GM18499 (cell line): ENCODE measurements around the gene SLC22A23.

Source experiments
- ATAC-seq: cut with Tn5 transposase; IDR thresholded peaks from one replicate; pipeline ENCODE4 v1.9.1; 2021; ENCODE audit warnings: moderate number of reproducible peaks; ENCODE audit not compliant: insufficient read depth, unreplicated experiment

The SLC22A23 gene

DNA sequence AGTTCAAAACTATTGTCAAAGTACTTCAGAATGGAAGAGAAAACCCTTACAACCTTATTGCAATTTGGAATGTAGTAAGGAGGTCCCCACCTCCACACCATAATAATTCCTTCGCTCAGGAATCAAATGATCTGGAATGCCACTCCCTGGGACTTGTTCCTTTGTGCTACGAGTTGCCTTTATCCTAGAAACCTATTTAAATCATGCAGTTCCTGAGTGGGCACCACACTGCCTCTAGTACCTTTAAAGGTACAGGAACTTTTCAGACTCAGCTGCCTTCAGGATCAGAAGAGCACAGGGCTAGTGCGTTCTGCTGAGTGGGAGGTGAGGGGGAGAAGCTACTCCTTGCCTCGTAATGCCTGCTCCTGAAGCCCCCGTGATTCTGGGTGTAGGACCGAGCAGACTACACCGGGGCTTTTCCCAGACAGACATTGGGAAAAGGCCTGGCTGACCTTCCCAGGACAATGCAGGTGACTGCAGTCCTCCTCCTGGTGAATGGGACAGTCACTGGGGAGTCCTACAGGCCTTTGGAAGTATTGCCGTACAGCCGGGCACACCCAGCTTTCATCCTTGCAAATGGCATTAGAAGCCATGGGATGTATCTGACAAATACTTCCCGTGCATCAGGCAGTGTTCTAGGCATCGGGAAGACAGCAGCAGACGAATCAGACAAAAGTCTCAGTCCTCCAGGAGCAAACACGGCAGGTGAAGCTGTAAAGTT lies 217.6 kb downstream of the SLC22A23 start:
- ATAC-seq = no peak

- ATAC-seq = no peak
Observed at GRCh38 chr6:3237761-3238662, 218.8 kb downstream of the SLC22A23 start.

DNA sequence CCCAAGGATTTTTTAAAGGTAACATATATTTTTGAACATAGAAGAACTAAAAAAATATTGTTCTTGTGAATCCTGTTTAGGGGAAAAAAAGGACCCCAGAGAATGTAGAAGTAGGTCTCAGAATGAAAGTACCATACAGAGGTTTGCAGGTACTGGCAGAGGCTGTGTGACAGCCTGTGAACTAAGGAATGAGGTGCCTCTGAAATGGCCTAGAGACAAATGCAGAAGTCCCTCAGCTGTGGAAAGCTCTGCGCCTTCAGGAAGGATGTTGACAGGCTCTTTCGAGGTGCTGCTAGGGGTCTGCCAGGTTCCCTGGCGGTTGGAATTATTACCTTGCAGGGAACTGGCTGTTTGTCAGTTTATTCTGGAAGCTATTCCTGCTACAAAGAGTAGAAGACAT lies 220.8 kb downstream of the SLC22A23 start:
- no peak for ATAC-seq

GRCh38 chr6:3235486-3235885 lies 221.4 kb downstream of the SLC22A23 start:
- no peak for ATAC-seq

- ATAC-seq = no peak
Observed at GRCh38 chr6:3233904-3234303, 222.9 kb downstream of the SLC22A23 start.

GRCh38 chr6:3233321-3233720 lies 223.5 kb downstream of the SLC22A23 start:
- ATAC-seq = no peak

GRCh38 chr6:3232017-3232945 lies 224.6 kb downstream of the SLC22A23 start:
- ATAC-seq = no peak

DNA sequence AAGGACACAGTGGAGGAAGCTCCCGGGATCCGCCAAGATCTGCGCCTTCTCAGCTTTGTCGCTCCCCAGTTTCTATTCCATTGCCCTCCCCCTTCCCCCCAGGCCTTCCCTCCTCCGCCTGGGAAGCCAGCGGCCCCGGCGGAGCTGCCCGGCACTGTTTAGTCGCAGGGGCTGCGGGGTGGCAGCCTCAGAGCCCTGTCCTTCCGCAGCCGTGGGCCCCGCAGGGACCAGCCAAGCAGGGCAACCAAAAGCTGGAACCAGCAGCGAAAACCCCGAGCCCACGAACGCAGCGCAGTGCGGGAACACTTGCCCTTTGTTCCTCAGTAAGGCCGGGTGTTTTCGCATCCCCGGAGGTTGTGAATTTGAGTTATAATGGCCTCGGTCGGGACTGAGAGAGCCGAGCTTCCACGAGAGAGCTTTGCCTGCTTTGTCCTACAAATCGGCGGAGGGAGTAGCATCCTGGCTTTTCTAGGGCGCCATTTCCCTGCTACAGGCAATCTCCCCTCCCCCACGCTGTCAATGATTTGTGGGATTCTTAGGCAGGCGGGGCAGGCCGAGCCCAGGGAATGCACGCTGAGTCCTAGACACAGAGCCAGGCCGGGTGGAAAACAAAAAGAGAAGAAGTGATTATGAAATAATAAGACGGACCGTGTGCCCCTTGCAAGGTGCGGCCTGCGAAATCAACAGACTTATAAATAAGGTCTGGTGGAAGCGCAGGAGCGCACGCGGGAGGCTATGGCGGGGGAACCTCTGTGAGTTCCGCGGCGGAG lies 225.4 kb downstream of the SLC22A23 start:
- ATAC-seq = no peak

- ATAC-seq = no peak
Observed at GRCh38 chr6:3230900-3231246, 226.0 kb downstream of the SLC22A23 start.

GRCh38 chr6:3230256-3230882 lies 226.5 kb downstream of the SLC22A23 start:
- ATAC-seq = no peak

GRCh38 chr6:3229566-3230178 lies 227.2 kb downstream of the SLC22A23 start:
- ATAC-seq = no peak

DNA sequence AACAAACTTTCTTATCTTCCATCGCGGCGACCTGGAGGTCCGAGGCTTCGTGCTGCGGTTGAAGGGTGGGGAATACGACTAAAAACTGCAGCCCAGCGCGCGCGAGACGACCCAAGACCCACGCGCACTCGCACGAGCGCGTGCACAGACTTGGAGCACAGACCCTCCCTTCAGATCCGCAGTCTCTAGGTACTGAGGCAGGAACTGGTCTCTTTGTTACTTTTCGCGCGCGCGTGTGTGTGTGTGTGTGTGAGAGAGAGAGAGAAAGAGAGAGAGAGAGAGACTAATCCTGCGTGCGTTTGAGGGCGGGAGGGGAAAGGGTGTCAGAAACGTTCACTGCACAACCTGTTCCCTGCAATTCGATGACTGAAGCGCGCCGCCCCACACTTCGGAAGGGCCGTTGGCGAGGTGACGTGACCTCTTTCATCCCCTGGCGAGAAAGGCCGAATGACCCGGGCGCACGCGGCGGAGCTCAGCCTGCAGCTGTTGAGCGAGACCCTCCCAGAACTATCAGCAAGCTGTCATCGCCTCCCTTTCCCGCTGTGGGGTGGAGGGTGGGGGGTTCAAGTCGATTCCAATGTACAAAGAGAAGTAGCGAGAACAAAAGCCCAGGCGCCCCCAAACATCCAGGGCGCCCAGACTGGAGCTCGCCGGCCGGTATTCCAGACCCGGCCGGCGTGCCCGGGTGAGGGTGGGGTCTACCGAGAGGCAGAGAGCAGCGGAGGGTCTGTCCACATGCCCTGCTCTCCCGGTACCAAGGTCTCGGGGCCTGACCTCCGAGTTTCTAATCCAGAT lies 227.9 kb downstream of the SLC22A23 start:
- no peak for ATAC-seq

DNA sequence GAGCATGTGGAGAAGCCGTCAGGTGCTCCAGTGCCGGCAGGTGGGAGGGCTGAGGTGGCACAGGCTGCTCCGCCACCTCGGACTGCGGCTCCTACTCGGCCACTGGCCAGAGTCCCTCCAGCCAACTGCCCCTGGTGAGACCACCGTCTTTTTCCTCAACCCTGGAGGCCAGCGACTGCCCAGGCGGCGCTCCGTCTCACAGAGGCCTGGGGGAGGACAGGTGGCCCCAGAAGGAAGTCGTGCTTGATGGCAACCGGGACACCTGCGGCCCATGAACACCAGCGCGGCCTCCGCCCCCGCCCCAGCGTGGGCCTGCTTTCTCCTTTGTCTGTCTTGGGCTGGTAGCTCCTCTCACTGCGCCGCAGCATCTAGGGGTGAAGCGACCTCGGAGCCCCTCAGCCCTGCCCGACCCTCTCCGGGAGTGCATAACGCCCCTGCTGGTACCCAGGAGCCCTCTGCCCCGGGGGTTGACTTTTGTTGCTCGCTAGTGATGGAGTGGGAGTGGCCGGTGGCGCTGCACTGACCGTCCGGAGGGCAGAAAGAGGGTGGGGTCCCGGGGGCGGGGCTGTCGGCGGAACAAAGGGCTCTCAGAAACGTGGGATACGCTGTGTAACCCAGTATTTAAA lies 228.7 kb downstream of the SLC22A23 start:
- no peak for ATAC-seq

GRCh38 chr6:3227363-3228045 lies 229.3 kb downstream of the SLC22A23 start, which contains the start of gene TUBB2B:
TSS of gene TUBB2B (minus strand) at chr6:3227653. CDS start at chr6:3227543, 110 bp downstream.
- no peak for ATAC-seq

DNA sequence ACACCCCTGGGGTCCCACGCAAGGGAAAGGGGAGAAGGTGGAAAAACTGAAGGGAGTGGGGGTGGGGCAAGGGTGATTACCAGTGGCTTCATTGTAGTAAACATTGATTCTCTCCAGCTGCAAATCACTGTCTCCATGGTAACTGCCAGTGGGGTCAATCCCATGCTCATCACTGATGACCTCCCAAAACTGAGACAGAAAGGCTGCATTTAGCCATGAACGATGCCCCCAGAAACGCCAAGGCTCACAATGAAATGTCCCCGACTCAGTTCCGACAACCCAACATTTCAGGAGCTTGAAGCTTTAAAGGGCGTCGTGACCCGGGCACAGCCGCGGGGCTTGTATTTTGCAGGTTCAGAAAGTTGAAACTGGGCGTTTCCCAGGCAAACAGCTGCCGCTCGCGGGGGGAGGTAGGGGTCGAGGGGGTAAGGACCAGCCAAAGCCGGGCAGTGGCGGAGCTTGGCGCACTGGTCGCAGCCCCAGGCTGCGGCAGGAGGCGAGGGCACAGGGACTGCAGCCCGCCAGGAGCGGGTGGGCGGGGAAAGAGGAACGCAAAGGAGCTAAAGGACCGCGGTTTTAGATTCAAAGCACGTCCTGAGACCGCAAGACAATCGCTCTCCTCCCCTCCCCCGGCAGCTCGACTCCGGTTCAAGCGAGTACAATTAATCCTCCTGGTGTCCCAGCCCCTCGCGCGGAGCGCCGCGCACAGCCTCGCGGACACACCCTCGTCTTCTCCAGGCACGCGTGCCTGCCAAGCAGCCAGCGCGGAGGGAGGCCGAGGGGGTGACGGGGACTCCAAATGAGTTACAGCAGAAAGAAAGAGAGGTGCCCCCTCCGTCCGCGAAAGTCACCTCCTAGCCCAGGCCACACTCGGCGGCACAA lies 230.1 kb downstream of the SLC22A23 start:
- ATAC-seq = no peak

DNA sequence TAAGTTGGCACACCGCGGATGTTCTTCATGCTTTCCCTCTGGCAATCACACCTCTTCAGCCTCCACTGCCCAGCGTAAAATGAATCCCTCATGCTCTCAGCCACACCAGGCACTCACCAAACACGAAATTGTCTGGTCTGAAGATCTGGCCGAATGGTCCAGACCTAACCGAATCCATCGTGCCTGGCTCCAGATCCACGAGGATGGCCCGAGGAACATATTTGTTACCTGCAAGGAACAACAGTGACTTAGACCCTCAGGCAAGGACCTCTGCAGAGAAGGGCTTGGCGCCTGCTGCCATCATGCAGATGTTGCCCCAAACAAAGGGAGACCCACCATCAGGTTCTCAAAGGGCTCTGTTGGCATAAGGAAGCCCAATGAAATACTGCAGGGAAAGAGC lies 230.8 kb downstream of the SLC22A23 start:
- ATAC-seq = no peak
